HG03354 (cell line): Measurements from ENCODE around the gene PPP1R9A.

Experiments
- ATAC-seq: cut with Tn5 transposase; IDR thresholded peaks from one replicate; pipeline ENCODE4 v1.9.1; 2021; ENCODE audit warnings: mild to moderate bottlenecking; ENCODE audit not compliant: unreplicated experiment, poor library complexity, severe bottlenecking

PPP1R9A gene

GRCh38 chr7:95088536-95089215 lies 181.3 kb downstream of the PPP1R9A start:
- no peak for ATAC-seq

- ATAC-seq = no peak
Observed at GRCh38 chr7:95089414-95090315, 182.3 kb downstream of the PPP1R9A start.

GRCh38 chr7:95092324-95092723 lies 184.9 kb downstream of the PPP1R9A start:
- ATAC-seq = no peak

GRCh38 chr7:95095259-95095965 lies 188.0 kb downstream of the PPP1R9A start:
- ATAC-seq = no peak

GRCh38 chr7:95095966-95096540 lies 188.7 kb downstream of the PPP1R9A start:
- no peak for ATAC-seq

GRCh38 chr7:95097291-95097690 lies 189.9 kb downstream of the PPP1R9A start:
- ATAC-seq = no peak

- ATAC-seq = no peak
Observed at GRCh38 chr7:95097851-95098250, 190.5 kb downstream of the PPP1R9A start.

- ATAC-seq = no peak
Observed at GRCh38 chr7:95099106-95099505, 191.7 kb downstream of the PPP1R9A start.

GRCh38 chr7:95101422-95101821 lies 194.0 kb downstream of the PPP1R9A start:
- ATAC-seq = no peak

GRCh38 chr7:95102662-95103061 lies 195.3 kb downstream of the PPP1R9A start:
- no peak for ATAC-seq

GRCh38 chr7:95104739-95105138 lies 197.3 kb downstream of the PPP1R9A start:
- no peak for ATAC-seq

- no peak for ATAC-seq
Observed at GRCh38 chr7:95105627-95106026, 198.2 kb downstream of the PPP1R9A start.

- ATAC-seq = no peak
Observed at GRCh38 chr7:95106401-95106800, 199.0 kb downstream of the PPP1R9A start.

GRCh38 chr7:95110707-95111106 lies 203.3 kb downstream of the PPP1R9A start:
- no peak for ATAC-seq

GRCh38 chr7:95113590-95113989 lies 206.2 kb downstream of the PPP1R9A start:
- ATAC-seq = no peak

GRCh38 chr7:95126053-95126709 lies 218.8 kb downstream of the PPP1R9A start:
- no peak for ATAC-seq

- ATAC-seq = no peak
Observed at GRCh38 chr7:95132500-95132899, 225.1 kb downstream of the PPP1R9A start.

- ATAC-seq = no peak
Observed at GRCh38 chr7:95139922-95140321, 232.5 kb downstream of the PPP1R9A start.

- ATAC-seq = no peak
Observed at GRCh38 chr7:95141755-95142154, 234.4 kb downstream of the PPP1R9A start.

GRCh38 chr7:95144256-95144655 lies 236.9 kb downstream of the PPP1R9A start:
- ATAC-seq = no peak
